ENCODE measurements around the gene PGM1. TPM values are rescaled to one million over a fixed set of nuclear protein-coding genes. Genes with fewer than 3 reads are reported as not detected.
"Not testable (repeated sequence)": the region's sequence is repeated elsewhere in the genome, so short reads cannot be mapped to it uniquely, and the experiment has no call there.

Gene PGM1
- total RNA-seq, 1 donor: 128 TPM

DNA sequence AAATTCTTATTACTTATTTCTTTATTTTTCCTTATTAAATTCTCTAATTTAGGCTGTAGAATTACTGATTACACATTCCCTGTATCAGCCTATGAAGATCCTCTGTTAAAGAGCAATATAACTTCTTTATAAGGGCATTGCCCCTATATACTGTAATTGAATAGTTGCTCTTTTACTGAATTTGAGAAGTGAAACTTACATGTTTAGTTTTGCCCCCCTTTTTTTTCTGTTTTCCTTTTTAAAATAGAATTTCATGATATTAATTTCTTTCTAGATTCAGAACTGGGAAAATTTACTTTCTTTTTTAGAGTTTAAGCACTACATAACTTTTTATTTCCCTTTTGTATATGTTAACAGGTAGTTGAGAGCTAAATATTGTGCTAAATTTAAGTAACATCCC, 29.5 kb upstream of the PGM1 start:
- no peaks in the 10 kb centered on the region for H3K27me3 ChIP-seq (ENCODE audit: insufficient read depth, low read length)
- H4K20me1 ChIP-seq (ENCODE audit: insufficient read depth, low read length): no peaks in the 10 kb centered on the region
- no peaks in the 10 kb centered on the region for H3K4me1 ChIP-seq (ENCODE audit: insufficient read depth, low read length)
- DNase-seq (ENCODE audit: insufficient read length, low spot score, missing footprints): no peak
- H3K9me3 ChIP-seq (ENCODE audit: low read depth, low read length): no peaks in the 10 kb centered on the region
- H3K36me3 ChIP-seq (ENCODE audit: insufficient read depth, low read length): peaks cover 2% of the 10 kb centered on the region
- no peak overlapping the region for H3K4me3 ChIP-seq (ENCODE audit: insufficient read depth, low read length)
- H3K4me2 ChIP-seq (ENCODE audit: insufficient read depth, low read length): no peak overlapping the region
- TF ChIP-seq, protein P1, sequence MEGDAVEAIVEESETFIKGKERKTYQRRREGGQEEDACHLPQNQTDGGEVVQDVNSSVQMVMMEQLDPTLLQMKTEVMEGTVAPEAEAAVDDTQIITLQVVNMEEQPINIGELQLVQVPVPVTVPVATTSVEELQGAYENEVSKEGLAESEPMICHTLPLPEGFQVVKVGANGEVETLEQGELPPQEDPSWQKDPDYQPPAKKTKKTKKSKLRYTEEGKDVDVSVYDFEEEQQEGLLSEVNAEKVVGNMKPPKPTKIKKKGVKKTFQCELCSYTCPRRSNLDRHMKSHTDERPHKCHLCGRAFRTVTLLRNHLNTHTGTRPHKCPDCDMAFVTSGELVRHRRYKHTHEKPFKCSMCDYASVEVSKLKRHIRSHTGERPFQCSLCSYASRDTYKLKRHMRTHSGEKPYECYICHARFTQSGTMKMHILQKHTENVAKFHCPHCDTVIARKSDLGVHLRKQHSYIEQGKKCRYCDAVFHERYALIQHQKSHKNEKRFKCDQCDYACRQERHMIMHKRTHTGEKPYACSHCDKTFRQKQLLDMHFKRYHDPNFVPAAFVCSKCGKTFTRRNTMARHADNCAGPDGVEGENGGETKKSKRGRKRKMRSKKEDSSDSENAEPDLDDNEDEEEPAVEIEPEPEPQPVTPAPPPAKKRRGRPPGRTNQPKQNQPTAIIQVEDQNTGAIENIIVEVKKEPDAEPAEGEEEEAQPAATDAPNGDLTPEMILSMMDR (IDR thresholded peaks at IDR 0.05; ENCODE audit: extremely low read depth, low read depth, low read length): no peak
- no peak overlapping the region for H2AFZ ChIP-seq (ENCODE audit: low read length)
- no peaks in the 10 kb centered on the region for H3K79me2 ChIP-seq (ENCODE audit: insufficient read depth, low read length)
- H3K27ac ChIP-seq (ENCODE audit: low read depth, low read length): no peak overlapping the region

DNA sequence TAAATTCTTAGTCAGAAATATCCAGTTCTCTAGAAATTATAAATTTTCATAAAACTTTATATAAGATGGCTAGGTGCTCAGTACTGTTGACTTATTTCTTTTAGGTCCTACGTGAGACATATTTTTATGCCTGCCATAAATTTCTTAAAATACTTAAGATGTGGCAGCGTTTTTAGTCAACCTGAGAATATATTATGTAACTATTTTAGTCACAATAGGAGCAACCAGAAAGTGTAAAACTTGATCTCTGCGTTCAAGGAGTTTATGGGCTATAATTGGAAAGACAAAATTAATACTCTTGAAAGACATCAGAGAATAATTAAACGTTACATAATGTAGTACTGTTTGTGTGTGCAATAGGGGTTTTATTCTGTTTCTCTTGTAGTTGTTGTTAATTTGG, 24.1 kb upstream of the PGM1 start:
- Histone ChIP-seq H3K27ac (ENCODE audit: low read depth, low read length) (no peak overlapping the region), H3K4me1 (ENCODE audit: insufficient read depth, low read length) (no peaks in the 10 kb centered on the region), H3K27me3 (ENCODE audit: insufficient read depth, low read length) (no peaks in the 10 kb centered on the region), H2AFZ (ENCODE audit: low read length) (no peak overlapping the region), H3K4me2 (ENCODE audit: insufficient read depth, low read length) (no peak overlapping the region), H3K9me3 (ENCODE audit: low read depth, low read length) (no peaks in the 10 kb centered on the region), H3K36me3 (ENCODE audit: insufficient read depth, low read length) (no peaks in the 10 kb centered on the region), H3K4me3 (ENCODE audit: insufficient read depth, low read length) (no peak overlapping the region), H3K79me2 (ENCODE audit: insufficient read depth, low read length) (no peaks in the 10 kb centered on the region), H4K20me1 (ENCODE audit: insufficient read depth, low read length) (no peaks in the 10 kb centered on the region)
- TF ChIP-seq, protein P1 (IDR thresholded peaks at IDR 0.05; ENCODE audit: extremely low read depth, low read depth, low read length): no peak
- no peak for DNase-seq (ENCODE audit: insufficient read length, low spot score, missing footprints)

DNA sequence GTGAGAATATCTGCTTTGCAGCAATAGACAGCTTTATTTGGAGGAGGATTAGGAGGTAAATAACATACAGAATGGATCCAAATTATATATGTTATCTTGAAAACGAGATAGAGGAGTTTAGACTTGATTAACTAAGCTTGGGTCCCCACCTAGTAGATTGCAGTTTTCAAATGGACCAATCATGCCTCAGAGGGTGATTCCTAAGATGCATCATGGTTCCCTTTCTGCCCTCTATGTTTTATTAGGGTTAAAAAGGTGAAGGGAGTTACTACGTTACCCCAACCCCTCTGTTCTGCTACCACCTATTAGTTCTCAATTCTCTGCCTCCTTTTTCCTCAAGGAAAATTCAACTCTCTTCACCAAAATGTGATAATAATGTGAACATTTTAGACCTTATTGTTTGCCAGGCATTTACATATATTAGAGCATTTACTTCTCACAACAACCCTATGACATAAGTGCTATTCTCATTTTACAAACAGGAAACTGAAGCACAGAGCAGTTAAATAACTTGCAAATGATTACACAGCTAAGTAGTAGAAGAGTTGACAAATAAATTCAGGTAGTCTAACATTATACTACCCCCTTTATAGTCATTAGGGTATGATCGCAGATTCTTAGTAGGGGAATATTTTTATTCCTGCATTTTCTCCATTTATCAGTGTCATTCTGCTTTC, 23.4 kb upstream of the PGM1 start:
- no peak overlapping the region for H3K27ac ChIP-seq (ENCODE audit: low read depth, low read length)
- H3K4me3 ChIP-seq (ENCODE audit: insufficient read depth, low read length): no peak overlapping the region
- no peaks in the 10 kb centered on the region for H3K4me1 ChIP-seq (ENCODE audit: insufficient read depth, low read length)
- no peaks in the 10 kb centered on the region for H3K27me3 ChIP-seq (ENCODE audit: insufficient read depth, low read length)
- no peak for DNase-seq (ENCODE audit: insufficient read length, low spot score, missing footprints)
- H3K36me3 ChIP-seq (ENCODE audit: insufficient read depth, low read length): no peaks in the 10 kb centered on the region
- H3K9me3 ChIP-seq (ENCODE audit: low read depth, low read length): no peaks in the 10 kb centered on the region
- TF ChIP-seq, protein P1 (IDR thresholded peaks at IDR 0.05; ENCODE audit: extremely low read depth, low read depth, low read length): no peak
- H2AFZ ChIP-seq (ENCODE audit: low read length): no peak overlapping the region
- H3K79me2 ChIP-seq (ENCODE audit: insufficient read depth, low read length): no peaks in the 10 kb centered on the region
- no peaks in the 10 kb centered on the region for H4K20me1 ChIP-seq (ENCODE audit: insufficient read depth, low read length)
- H3K4me2 ChIP-seq (ENCODE audit: insufficient read depth, low read length): no peak overlapping the region

DNA sequence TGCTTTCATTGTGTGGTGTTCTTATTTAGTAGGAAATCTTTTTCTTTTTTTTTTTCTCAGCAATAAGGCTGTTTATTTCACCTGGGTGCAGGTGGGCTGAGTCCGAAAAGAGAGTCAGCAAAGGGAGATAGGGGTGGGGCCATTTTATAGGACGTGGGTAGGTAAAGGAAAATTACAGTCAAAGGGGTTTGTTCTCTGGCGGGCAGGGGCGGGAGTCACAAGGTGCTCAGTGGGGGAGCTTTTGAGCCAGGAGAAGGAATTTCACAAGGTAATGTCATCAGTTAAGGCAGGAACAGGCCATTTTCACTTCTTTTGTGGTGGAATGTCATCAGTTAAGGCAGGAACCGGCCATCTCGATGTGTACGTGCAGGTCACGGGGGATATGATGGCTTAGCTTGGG, 20.5 kb upstream of the PGM1 start:
- not testable (repeated sequence) for H3K27me3 ChIP-seq (ENCODE audit: insufficient read depth, low read length); H3K4me2 ChIP-seq (ENCODE audit: insufficient read depth, low read length); H2AFZ ChIP-seq (ENCODE audit: low read length); H4K20me1 ChIP-seq (ENCODE audit: insufficient read depth, low read length); DNase-seq (ENCODE audit: insufficient read length, low spot score, missing footprints); H3K79me2 ChIP-seq (ENCODE audit: insufficient read depth, low read length); H3K9me3 ChIP-seq (ENCODE audit: low read depth, low read length); H3K4me1 ChIP-seq (ENCODE audit: insufficient read depth, low read length); H3K27ac ChIP-seq (ENCODE audit: low read depth, low read length); H3K36me3 ChIP-seq (ENCODE audit: insufficient read depth, low read length); H3K4me3 ChIP-seq (ENCODE audit: insufficient read depth, low read length)

DNA sequence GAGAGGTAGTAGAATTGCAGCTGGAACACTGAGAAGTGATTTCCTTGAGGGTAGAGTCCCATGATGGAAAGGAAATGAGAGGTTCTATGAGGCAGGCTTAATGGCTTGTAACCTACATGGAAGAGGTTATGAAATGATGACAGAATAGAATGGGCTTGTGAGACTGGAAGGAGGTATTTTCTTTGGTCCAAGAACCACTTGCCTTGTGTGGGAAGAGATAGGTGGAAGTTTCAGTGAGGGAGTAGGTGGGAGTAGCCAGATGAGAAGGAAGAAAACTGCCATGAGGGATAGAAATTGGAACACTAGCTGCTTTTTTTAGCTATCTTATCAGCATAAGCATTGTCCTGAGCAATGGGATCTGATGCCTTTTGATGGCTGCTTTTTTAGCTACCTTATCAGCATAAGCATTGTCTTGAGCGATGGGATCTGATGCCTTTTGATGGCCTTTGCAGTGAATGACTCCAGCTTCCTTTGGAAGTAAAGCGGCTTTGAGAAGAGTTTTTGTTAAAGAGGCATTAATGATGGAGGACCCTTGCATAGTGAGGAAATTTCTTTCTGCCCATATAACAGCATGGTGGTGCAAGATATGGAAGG, 18.9 kb upstream of the PGM1 start:
- not testable (repeated sequence) for H3K4me1 ChIP-seq (ENCODE audit: insufficient read depth, low read length); H3K27me3 ChIP-seq (ENCODE audit: insufficient read depth, low read length); H3K79me2 ChIP-seq (ENCODE audit: insufficient read depth, low read length); H3K36me3 ChIP-seq (ENCODE audit: insufficient read depth, low read length); H2AFZ ChIP-seq (ENCODE audit: low read length); H4K20me1 ChIP-seq (ENCODE audit: insufficient read depth, low read length); DNase-seq (ENCODE audit: insufficient read length, low spot score, missing footprints); H3K4me2 ChIP-seq (ENCODE audit: insufficient read depth, low read length); H3K9me3 ChIP-seq (ENCODE audit: low read depth, low read length); H3K4me3 ChIP-seq (ENCODE audit: insufficient read depth, low read length); H3K27ac ChIP-seq (ENCODE audit: low read depth, low read length)

All from osteoblast (primary cell).